ENCODE data around the gene TMEM62.

Gene TMEM62

DNA sequence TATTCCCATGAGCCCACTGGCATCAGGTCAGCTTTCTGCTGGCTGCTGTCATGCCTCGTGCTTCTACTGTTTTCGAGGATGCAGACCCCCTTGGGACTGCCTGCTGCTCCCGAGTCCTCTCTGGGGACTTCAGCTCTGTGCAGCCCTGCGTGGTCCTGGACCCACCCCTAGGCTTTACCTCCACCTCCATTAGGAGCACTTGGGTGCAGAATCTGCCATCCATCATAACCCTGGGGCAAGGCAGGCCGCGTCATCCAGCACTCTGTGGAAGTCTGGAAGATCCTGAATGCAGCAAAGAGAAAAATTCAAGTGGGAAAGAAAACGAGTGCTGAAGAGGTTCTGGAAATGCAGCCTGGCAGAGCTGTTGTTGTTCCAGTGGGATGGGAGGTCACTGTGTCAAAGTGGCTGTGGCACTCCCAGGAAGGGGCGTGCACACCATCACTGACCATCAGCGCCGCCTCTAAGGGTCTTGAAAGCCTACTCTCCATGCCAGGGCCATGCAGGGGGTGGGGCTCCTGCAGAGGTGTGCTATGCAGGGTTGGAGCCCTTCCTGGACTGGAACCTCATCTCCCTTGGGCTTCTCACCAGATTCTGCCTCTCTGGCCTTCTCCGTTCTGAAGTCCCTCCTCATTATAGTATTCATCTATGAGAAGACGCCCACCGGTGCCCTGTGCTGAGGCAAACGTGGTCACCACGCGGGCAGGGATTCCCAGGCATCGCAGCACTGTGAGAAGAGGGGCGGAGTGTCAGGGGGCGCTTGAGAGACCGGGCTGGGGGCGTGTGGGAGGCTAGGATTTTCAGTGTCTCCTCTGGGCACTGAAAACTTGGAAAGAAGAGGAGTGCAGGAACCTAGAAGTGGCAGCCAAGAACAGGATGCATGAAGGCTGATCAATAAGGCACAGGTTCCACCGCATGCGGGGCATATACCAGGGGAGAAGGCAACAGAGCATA, 74.9 kb downstream of the TMEM62 start:
- Histone ChIP-seq H3K36me3 (no peaks in the 10 kb centered on the region), H3K9me3 (no peaks in the 10 kb centered on the region), H3K27me3 (peaks cover 0 to 18% of the 10 kb centered on the region in 2 donors), H3K4me1 (no peaks in the 10 kb centered on the region), H3K27ac (no peak overlapping the region), H3K4me3 (no peak overlapping the region)
- no peak for DNase-seq
- TF ChIP-seq, protein P1, sequence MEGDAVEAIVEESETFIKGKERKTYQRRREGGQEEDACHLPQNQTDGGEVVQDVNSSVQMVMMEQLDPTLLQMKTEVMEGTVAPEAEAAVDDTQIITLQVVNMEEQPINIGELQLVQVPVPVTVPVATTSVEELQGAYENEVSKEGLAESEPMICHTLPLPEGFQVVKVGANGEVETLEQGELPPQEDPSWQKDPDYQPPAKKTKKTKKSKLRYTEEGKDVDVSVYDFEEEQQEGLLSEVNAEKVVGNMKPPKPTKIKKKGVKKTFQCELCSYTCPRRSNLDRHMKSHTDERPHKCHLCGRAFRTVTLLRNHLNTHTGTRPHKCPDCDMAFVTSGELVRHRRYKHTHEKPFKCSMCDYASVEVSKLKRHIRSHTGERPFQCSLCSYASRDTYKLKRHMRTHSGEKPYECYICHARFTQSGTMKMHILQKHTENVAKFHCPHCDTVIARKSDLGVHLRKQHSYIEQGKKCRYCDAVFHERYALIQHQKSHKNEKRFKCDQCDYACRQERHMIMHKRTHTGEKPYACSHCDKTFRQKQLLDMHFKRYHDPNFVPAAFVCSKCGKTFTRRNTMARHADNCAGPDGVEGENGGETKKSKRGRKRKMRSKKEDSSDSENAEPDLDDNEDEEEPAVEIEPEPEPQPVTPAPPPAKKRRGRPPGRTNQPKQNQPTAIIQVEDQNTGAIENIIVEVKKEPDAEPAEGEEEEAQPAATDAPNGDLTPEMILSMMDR (IDR thresholded peaks at IDR 0.05) = no peak
- intact Hi-C loops (cut with DNase I; ENCODE audit: low total_unique reads) = no loop called here

DNA sequence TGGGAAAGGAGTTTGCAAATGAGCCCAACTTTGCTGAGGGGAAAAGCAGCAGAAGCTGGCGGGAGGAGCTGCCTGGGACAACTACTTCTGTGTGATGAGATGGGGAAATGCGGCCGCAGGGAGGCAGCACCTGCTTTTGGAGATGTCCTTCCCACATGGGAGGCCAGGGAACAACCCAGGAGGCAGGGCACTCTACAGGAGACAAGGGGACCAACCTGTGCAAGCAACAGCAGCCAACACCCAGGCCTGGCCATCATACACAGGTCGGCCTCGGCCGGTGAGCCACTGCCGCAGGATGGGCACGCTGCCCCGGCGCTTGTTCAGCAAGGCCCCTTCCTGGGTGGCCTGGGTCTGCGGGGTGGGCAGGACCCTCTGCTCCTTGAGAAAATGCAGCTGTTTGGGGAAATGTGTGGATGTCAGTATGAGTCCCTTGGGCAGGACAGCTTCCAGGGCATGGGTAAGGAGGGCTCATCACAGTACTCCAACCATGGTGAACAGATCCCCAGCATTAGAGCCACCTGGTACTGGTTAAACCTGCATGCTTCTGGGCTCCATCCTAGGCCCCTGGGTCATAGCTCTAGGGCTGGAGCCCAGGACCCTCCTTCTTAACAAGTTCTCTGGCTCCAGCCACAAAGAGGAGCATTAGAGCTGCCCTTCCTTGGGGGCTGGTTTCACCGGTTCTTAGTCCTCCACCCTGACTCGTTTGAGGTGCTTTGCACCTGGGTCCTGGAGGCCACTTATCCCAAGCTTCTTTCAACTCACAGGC, 75.9 kb downstream of the TMEM62 start:
- no peaks in the 10 kb centered on the region for H3K9me3 ChIP-seq
- intact Hi-C loops (cut with DNase I; ENCODE audit: low total_unique reads) = no loop called here

DNA sequence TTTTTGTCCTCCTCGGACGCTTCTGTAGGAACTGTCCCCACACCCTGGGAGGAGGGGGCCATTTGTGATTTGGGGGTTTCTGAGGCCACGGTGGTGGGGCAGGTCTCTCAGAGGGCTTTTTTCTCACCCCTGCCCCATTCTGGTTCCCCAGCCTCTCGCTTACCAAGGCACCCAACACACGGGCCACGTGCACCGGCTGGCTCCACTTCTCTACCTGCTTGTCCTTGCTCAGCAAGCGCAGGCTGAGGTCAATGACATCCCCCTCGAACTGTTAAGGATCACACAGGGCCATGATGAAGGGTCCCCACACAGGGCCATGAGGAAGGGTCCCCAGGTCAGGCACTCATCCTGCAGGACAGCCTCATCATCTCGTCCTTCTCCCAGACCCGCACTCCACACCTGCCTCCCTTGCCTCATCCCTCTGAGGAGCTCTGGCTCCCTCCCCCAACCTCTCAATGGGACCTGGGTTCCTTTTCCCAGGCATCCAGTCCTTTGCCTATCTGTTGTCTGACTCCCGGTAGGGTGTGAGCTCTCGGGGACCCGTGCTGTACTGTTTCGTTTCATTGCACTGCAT, 76.9 kb downstream of the TMEM62 start:
- Histone ChIP-seq H3K27ac (no peak overlapping the region), H3K36me3 (no peaks in the 10 kb centered on the region), H3K9me3 (no peaks in the 10 kb centered on the region), H3K4me3 (no peak overlapping the region), H3K4me1 (no peaks in the 10 kb centered on the region), H3K27me3 (peaks cover 0 to 18% of the 10 kb centered on the region in 2 donors)
- TF ChIP-seq, protein P1 (IDR thresholded peaks at IDR 0.05) = no peak
- intact Hi-C loops (cut with DNase I; ENCODE audit: low total_unique reads) = no loop called here
- no peak for DNase-seq

More for the DNA sequence above, 75.9 kb downstream of the TMEM62 start:
- H3K4me1 ChIP-seq = no peaks in the 10 kb centered on the region
- DNase-seq = no peak
- no peak overlapping the region for H3K4me3 ChIP-seq
- H3K27ac ChIP-seq = no peak overlapping the region
- H3K36me3 ChIP-seq = no peaks in the 10 kb centered on the region
- TF ChIP-seq, protein P1 (IDR thresholded peaks at IDR 0.05) = no peak
- peaks cover 0 to 18% of the 10 kb centered on the region in 2 donors for H3K27me3 ChIP-seq

DNA sequence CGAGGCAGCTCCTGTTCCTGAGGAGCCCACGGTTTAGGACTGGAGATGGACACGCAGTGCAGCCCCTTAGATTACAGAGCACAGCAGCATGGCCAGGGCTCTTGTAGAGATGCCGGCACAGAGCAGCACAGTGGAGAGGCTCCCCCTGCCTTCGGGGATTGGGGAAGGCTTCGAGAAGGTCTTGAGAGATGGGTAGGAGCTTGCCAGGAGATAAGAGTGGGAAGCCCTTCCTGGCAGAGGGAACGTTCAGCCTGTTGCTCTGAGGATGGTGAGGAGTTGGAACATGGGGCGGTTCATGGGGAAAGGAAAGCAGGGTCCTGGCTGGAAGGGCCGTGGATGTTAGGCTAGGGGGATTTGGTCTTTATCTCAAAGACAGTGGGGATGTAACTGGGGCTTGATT, 77.4 kb downstream of the TMEM62 start:
- TF ChIP-seq, protein P1 (IDR thresholded peaks at IDR 0.05) = no peak
- H3K27me3 ChIP-seq = peaks cover 0 to 18% of the 10 kb centered on the region in 2 donors
- no peak overlapping the region for H3K4me3 ChIP-seq
- H3K4me1 ChIP-seq = no peaks in the 10 kb centered on the region
- H3K36me3 ChIP-seq = no peaks in the 10 kb centered on the region
- no peak overlapping the region for H3K27ac ChIP-seq
- intact Hi-C loops (cut with DNase I; ENCODE audit: low total_unique reads) = no loop called here
- no peak for DNase-seq
- H3K9me3 ChIP-seq = no peaks in the 10 kb centered on the region

DNA sequence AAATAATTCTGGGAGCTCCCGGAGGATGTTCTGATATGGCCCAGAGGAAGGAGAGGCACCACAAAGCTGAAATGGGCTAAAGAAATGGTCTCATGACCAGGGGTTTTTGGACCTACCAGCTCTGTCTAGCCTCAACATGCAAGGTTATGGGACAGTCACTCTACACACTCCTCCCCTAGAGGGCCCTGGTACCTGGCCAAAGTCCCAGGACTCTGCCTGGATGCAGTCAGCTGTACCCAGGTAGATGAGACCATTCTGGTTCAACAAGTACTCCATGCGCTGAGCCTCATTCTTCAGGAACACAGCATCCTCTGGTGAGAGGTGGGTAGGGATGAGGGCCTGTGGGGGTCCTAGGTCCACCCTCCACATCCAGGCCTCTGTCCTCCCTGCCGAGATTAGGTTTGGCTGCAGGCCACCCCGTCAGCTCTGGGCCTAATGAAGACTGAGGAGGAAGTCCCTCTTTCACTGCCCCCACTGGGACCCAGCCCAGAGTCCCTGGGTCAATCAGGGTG, 77.9 kb downstream of the TMEM62 start:
- H3K9me3 ChIP-seq = no peaks in the 10 kb centered on the region
- no peak overlapping the region for H3K4me3 ChIP-seq
- no peak for DNase-seq
- no peak overlapping the region for H3K27ac ChIP-seq
- H3K4me1 ChIP-seq = no peaks in the 10 kb centered on the region
- intact Hi-C loops (cut with DNase I; ENCODE audit: low total_unique reads) = no loop called here
- no peaks in the 10 kb centered on the region for H3K36me3 ChIP-seq
- TF ChIP-seq, protein P1 (IDR thresholded peaks at IDR 0.05) = no peak
- peaks cover 0 to 18% of the 10 kb centered on the region in 2 donors for H3K27me3 ChIP-seq

Measured in tibial artery (tissue), 4 donors.